ENCODE measurements around the gene GALNT8. TPM values are rescaled to one million over a fixed set of nuclear protein-coding genes. Genes with fewer than 3 reads are reported as not detected.

GALNT8 gene
- polyA plus RNA-seq, 1 experiment = not detected

DNA sequence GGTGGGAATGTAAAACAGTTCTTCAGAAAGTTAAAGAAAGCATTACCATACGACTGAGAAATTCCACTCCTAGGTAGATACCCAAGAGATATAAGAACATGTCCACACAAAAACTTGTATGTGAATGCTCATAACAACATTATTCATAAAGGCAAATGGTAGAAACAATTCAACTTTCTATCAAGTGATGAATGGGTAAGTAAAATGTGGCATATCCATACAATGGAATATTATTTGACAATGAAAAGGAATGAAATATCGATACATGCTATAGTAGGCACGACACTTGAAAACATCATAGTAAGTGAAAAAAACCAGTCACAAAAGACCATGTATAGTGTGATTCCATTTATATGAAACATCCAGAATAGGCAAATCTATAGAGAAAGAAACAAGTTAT, 71.3 kb downstream of the GALNT8 start:
- H3K27me3 ChIP-seq (ENCODE audit: control insufficient read depth, insufficient read depth, low read length) = no peaks in the 10 kb centered on the region
- no peak overlapping the region for H3K27ac ChIP-seq (ENCODE audit: low read depth, low read length)
- no peak for DNase-seq (ENCODE audit: low read depth, low spot score)
- ChIA-PET POLR2A (no interaction called here), CTCF (no interaction called here)
- TF ChIP-seq, protein P1, sequence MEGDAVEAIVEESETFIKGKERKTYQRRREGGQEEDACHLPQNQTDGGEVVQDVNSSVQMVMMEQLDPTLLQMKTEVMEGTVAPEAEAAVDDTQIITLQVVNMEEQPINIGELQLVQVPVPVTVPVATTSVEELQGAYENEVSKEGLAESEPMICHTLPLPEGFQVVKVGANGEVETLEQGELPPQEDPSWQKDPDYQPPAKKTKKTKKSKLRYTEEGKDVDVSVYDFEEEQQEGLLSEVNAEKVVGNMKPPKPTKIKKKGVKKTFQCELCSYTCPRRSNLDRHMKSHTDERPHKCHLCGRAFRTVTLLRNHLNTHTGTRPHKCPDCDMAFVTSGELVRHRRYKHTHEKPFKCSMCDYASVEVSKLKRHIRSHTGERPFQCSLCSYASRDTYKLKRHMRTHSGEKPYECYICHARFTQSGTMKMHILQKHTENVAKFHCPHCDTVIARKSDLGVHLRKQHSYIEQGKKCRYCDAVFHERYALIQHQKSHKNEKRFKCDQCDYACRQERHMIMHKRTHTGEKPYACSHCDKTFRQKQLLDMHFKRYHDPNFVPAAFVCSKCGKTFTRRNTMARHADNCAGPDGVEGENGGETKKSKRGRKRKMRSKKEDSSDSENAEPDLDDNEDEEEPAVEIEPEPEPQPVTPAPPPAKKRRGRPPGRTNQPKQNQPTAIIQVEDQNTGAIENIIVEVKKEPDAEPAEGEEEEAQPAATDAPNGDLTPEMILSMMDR (IDR thresholded peaks at IDR 0.05; ENCODE audit: low read depth, low read length) = no peak
- H3K9me3 ChIP-seq (ENCODE audit: control insufficient read depth, insufficient read depth, low read length) = no peaks in the 10 kb centered on the region; the same call in 1 of the 2 replicates
- H3K4me3 ChIP-seq (ENCODE audit: low read depth, low read length) = no peak overlapping the region

DNA sequence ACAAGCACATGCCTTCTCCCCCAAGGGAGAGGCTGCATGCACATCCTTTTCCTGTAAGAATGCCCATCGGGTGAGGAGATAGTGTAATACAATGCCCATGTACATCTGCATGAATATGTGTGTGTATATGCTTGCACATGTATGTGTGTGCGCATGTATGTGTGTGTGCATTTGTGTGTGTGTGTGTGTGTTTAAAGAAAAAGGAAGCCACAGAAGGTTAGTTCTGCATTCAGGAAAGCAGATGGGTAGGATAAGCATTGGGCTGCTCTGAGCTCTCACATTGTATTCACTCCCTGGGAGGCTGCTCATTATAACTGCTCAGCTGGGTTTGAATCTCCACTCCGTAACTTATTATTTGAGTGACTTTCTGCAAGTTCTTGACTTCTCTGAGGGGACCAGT, 74.3 kb downstream of the GALNT8 start:
- no peak for DNase-seq (ENCODE audit: low read depth, low spot score)
- Histone ChIP-seq H3K9me3 (ENCODE audit: control insufficient read depth, insufficient read depth, low read length) (no peaks in the 10 kb centered on the region; the same call in 1 of the 2 replicates), H3K4me3 (ENCODE audit: low read depth, low read length) (no peak overlapping the region), H3K27me3 (ENCODE audit: control insufficient read depth, insufficient read depth, low read length) (peaks cover 7% of the 10 kb centered on the region), H3K27ac (ENCODE audit: low read depth, low read length) (no peak overlapping the region)
- TF ChIP-seq, protein P1 (IDR thresholded peaks at IDR 0.05; ENCODE audit: low read depth, low read length) = no peak
- ChIA-PET POLR2A (no interaction called here), CTCF (no interaction called here)

DNA sequence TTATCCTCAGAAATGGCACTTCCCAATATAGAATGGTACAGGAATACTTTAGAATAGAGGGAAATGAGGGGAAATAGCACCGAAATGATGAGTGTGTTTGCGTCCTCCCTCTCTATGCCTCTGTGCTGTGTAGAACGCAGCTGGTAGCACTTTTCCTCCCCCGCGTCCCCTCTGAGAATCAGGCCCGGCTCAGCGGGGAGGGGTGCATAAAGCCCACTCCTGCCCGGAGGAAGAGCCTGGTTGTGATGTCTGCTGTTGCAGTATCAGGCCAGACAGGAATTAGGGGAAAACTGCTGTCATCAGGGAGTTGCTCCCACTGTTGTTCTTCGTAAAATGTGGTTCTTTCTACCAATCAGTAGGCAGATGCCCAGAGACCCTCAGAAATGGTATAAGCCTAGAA, 76.0 kb downstream of the GALNT8 start:
- Histone ChIP-seq H3K9me3 (ENCODE audit: control insufficient read depth, insufficient read depth, low read length) (no peaks in the 10 kb centered on the region), H3K4me3 (ENCODE audit: low read depth, low read length) (no peak overlapping the region), H3K27ac (ENCODE audit: low read depth, low read length) (no peak overlapping the region), H3K27me3 (ENCODE audit: control insufficient read depth, insufficient read depth, low read length) (peaks cover 7% of the 10 kb centered on the region)
- ChIA-PET POLR2A (no interaction called here), CTCF (no interaction called here)
- no peak for DNase-seq (ENCODE audit: low read depth, low spot score)
- TF ChIP-seq, protein P1 (IDR thresholded peaks at IDR 0.05; ENCODE audit: low read depth, low read length) = no peak

DNA sequence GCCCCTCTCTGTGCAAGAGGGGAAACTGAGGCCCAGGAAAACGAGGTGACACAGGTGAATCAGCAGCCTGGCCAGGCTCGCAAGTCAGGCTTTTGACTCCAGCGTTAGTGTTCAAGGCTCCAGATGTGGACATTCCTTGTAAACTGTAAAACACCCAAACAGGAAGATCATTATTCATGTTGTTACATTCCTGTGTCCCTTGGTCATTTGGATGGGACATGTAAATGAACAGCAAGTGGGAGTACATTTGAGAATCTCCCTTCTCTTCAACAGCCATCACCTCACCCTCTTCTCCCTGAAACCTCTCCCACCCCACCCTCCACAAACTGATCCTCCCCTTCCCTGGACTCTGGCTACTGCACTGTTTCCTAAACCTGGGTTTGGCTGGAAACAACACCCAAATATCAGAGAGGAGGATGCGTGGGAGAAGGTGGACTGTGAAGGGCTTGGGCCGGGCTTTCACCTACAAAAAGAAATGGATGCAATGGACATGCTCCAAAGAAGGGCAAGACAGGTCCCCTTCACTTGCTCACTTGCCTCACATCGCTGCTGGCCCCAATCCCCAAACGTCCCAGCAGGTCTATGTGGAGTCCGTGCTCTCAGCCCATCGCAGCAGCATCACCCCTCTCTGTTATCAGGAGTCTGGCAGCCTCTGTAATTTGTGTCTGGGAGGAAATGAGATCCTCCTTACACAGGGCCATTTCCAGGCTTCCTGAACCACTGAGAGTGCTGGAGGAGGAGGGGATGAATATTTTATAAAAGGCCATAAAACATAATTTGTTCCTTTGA, 76.7 kb downstream of the GALNT8 start:
- CTCF ChIA-PET = no interaction called here
- DNase-seq (ENCODE audit: low read depth, low spot score) = no peak
- TF ChIP-seq, protein P1 (IDR thresholded peaks at IDR 0.05; ENCODE audit: low read depth, low read length) = no peak
- Histone ChIP-seq H3K9me3 (ENCODE audit: control insufficient read depth, insufficient read depth, low read length) (no peaks in the 10 kb centered on the region), H3K27ac (ENCODE audit: low read depth, low read length) (no peak overlapping the region), H3K27me3 (ENCODE audit: control insufficient read depth, insufficient read depth, low read length) (peaks cover 7% of the 10 kb centered on the region), H3K4me3 (ENCODE audit: low read depth, low read length) (no peak overlapping the region)
- POLR2A ChIA-PET = no interaction called here

DNA sequence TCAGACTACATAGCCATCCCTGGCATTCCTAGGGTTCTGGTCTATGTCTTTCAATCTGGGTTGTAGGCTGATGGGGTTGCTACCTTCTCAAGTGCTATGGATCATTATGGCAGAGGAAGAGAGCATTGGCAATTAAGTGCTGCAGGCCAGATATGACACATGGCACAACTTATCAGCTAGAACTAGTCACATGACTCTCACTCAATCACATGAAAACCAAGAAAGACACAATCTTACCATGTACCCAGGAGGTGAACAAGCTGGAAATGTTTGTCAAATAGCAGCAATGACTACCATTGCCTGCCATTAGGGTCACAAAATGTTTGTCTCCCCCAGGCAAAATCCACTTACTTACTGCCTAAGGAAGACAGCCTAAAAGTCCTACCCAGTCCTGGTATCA, 80.4 kb downstream of the GALNT8 start:
- no peak overlapping the region for H3K27ac ChIP-seq (ENCODE audit: low read depth, low read length)
- DNase-seq (ENCODE audit: low read depth, low spot score) = no peak
- no peaks in the 10 kb centered on the region for H3K9me3 ChIP-seq (ENCODE audit: control insufficient read depth, insufficient read depth, low read length)
- H3K4me3 ChIP-seq (ENCODE audit: low read depth, low read length) = no peak overlapping the region
- TF ChIP-seq, protein P1 (IDR thresholded peaks at IDR 0.05; ENCODE audit: low read depth, low read length) = no peak
- ChIA-PET POLR2A (no interaction called here), CTCF (interaction anchor here (1.4 kb wide), 1 partner anchor 48 kb away, joined by 3 read pairs; no protein-coding TSS in a partner anchor)
- peaks cover 7% of the 10 kb centered on the region for H3K27me3 ChIP-seq (ENCODE audit: control insufficient read depth, insufficient read depth, low read length)
